ENCODE results near the gene CDC42BPB. TPM values are rescaled to one million over a fixed set of nuclear protein-coding genes. Genes with fewer than 3 reads are reported as not detected.
A peak's percentile ranks its signal among the peaks of the same experiment; 100 is the strongest.

CDC42BPB gene
- total and polyA plus RNA-seq, 2 of the 4 experiments (the other 2 are of a cell fraction) = 49.1 to 81.4 TPM

DNA sequence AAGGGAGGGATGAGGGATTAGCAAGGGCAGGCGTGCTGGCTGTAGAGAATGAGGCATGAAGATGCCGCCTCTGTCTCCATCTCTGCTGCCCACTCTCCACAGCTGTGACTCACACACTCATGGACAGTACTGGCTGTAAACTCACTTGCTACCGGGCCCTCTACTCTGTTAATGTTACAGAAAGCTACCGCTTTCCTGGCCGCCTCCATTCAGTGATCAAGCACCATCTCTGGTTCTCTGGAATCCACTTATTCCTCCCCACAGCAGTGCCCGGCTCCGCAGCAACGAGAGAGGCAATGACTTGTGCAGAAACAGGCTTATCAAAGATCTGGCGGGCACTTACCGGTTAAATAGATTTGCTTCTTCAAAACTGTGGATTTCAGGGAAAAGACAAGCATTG lies 100.1 kb downstream of the CDC42BPB start:
- no peak overlapping the region for H2BK120ac ChIP-seq (ENCODE audit: low read depth, low read length)
- H3K18ac ChIP-seq (ENCODE audit: low read depth, low read length) = no peak overlapping the region
- H4K8ac ChIP-seq (ENCODE audit: low read depth in 2 of 2, low read length in 2 of 2) = no peak overlapping the region
- H3K4me1 ChIP-seq (ENCODE audit: control insufficient read depth, insufficient read depth, low read length) = peaks cover 2% of the 10 kb centered on the region; the same call in 1 of the 2 replicates
- no peak overlapping the region for H2AK9ac ChIP-seq (replicated peaks; ENCODE audit: low read depth, low read length, poor library complexity)
- peak; percentile 54 for ATAC-seq (ENCODE audit: low read depth)
- no peak overlapping the region for H3K4ac ChIP-seq (ENCODE audit: low read depth, low read length)
- peaks cover 8% of the 10 kb centered on the region; the same call in 1 of the 2 replicates for H4K20me1 ChIP-seq (ENCODE audit: insufficient read depth, low read length)
- no peak overlapping the region for H3K4me2 ChIP-seq (ENCODE audit: low read depth, low read length)
- peaks cover 61% of the 10 kb centered on the region for H3K36me3 ChIP-seq (ENCODE audit: control insufficient read depth, insufficient read depth, low read length)
- H2BK5ac ChIP-seq (ENCODE audit: low read depth, low read length, poor library complexity, severe bottlenecking) = no peak overlapping the region
- TF ChIP-seq RAD21 (IDR thresholded peaks at IDR 0.05; ENCODE audit: low read length) = no peak
- no peak for TF ChIP-seq POLR2A (IDR thresholded peaks at IDR 0.05; ENCODE audit: low read depth, low read length)
- TF ChIP-seq CHD1 (IDR thresholded peaks at IDR 0.05; ENCODE audit: low read depth, low read length) = no peak
- TF ChIP-seq RFX5 (IDR thresholded peaks at IDR 0.05; ENCODE audit: low read depth, low read length) = no peak
- TF ChIP-seq NFE2L2 (IDR thresholded peaks at IDR 0.05; ENCODE audit: low read depth, low read length) = no peak
- TF ChIP-seq CEBPB (IDR thresholded peaks at IDR 0.05; ENCODE audit: low read depth, low read length) = no peak
- no peak for TF ChIP-seq SMC3 (IDR thresholded peaks at IDR 0.05; ENCODE audit: low read depth, low read length)
- no peak for TF ChIP-seq BHLHE40 (IDR thresholded peaks at IDR 0.05; ENCODE audit: low read depth, low read length)
- no peak overlapping the region for H3K14ac ChIP-seq (replicated peaks; ENCODE audit: low read depth, low read length)
- H4K5ac ChIP-seq (ENCODE audit: low read depth, low read length) = no peak overlapping the region
- 93% methylated on average over 6 of the region's 10 CpGs; no CpG with 5 or more reads in 1 of the 2 experiments for WGBS, 2 experiments (ENCODE audit: extremely low coverage in 2 of 2, insufficient read length in 1 of 2)
- DNase-seq = peak; percentile 57
- ChIA-PET CTCF (no interaction called here), POLR2A (ENCODE audit: unreplicated experiment) (no interaction called here)
- H2AFZ ChIP-seq (replicated peaks; ENCODE audit: low read length, poor library complexity) = no peak overlapping the region
- H3K9me1 ChIP-seq (ENCODE audit: insufficient read depth, low read length) = peaks cover 4% of the 10 kb centered on the region; the same call in 1 of the 2 replicates
- no peak overlapping the region for H3K27ac ChIP-seq (ENCODE audit: insufficient read depth, low read length)
- no peak overlapping the region for H2BK15ac ChIP-seq (ENCODE audit: low read depth, low read length)
- no peak overlapping the region for H2AK5ac ChIP-seq (ENCODE audit: low read depth, low read length)
- no peak overlapping the region for H3K56ac ChIP-seq (ENCODE audit: extremely low read depth, insufficient read depth, low read length)
- no peaks in the 10 kb centered on the region for H3K27me3 ChIP-seq (ENCODE audit: control insufficient read depth, insufficient read depth, low read length)
- H2BK20ac ChIP-seq (ENCODE audit: low read depth, low read length) = no peak overlapping the region
- dilution Hi-C loops (cut with HindIII; ENCODE audit: low sequenced_read_pairs, unreplicated experiment) = no loop called here
- H3K9me3 ChIP-seq (ENCODE audit: control insufficient read depth, insufficient read depth, low read length) = no peaks in the 10 kb centered on the region
- no peak overlapping the region for H3K4me3 ChIP-seq (ENCODE audit: insufficient read depth, low read depth, low read length)
- peaks cover 0 to 11% of the 10 kb centered on the region in 2 experiments; a peak in 3 of 4 replicates for H3K79me1 ChIP-seq (ENCODE audit: low read depth in 1 of 2, low read length in 2 of 2)
- no peak overlapping the region for H3K9ac ChIP-seq (ENCODE audit: low read depth, low read length)
- intact Hi-C loops (cut with micrococcal nuclease) = no loop called here
- TSS peak; percentile 37 for BruUV-seq (replicated peaks)
- H4K91ac ChIP-seq (ENCODE audit: insufficient read depth, low read depth, low read length) = no peak overlapping the region
- in situ Hi-C loops (cut with MboI; ENCODE audit: low sequenced_read_pairs) = no loop called here
- no peak overlapping the region for H3K23ac ChIP-seq (ENCODE audit: low read depth, low read length)
